ENCODE measurements around the gene PKLR.
A peak's percentile ranks its signal among the peaks of the same experiment; 100 is the strongest.
"Not testable (repeated sequence)": the region's sequence is repeated elsewhere in the genome, so short reads cannot be mapped to it uniquely, and the experiment has no call there.

Gene PKLR

GRCh38 chr1:155254228-155254713 lies 47.0 kb downstream of the PKLR start:
- DNase-seq, result no peak

- no peak for DNase-seq
These were observed 47.4 kb downstream of the PKLR start for GRCh38 chr1:155253797-155254196.

GRCh38 chr1:155253208-155253607 lies 48.0 kb downstream of the PKLR start:
- DNase-seq, result no peak

GRCh38 chr1:155251566-155251965 lies 49.7 kb downstream of the PKLR start:
- no peak for DNase-seq

- DNase-seq, result peak; percentile 93 to 96
These were observed 50.4 kb downstream of the PKLR start for GRCh38 chr1:155250633-155251449.

GRCh38 chr1:155250246-155250632 lies 51.0 kb downstream of the PKLR start:
- no peak for DNase-seq

GRCh38 chr1:155247667-155248553 lies 53.3 kb downstream of the PKLR start:
- no peak for DNase-seq

- DNase-seq, result not testable (repeated sequence)
These were observed 54.4 kb downstream of the PKLR start for GRCh38 chr1:155246796-155247195.

GRCh38 chr1:155245163-155245524 lies 56.1 kb downstream of the PKLR start:
- no peak for DNase-seq

GRCh38 chr1:155244368-155245162 lies 56.7 kb downstream of the PKLR start:
- peak; percentile 96 to 97 for DNase-seq

- no peak for DNase-seq
These were observed 58.4 kb downstream of the PKLR start for GRCh38 chr1:155242805-155243358.

GRCh38 chr1:155241841-155242264 lies 59.4 kb downstream of the PKLR start:
- DNase-seq, result peak; percentile 28 to 31

- DNase-seq, result peak; percentile 74 to 83
These were observed 60.1 kb downstream of the PKLR start for GRCh38 chr1:155241069-155241679.

All from CD4-positive, alpha-beta T cell treated with Interferon alpha-2 for 1 hour (primary cell).